Liver (tissue), 9 donors: Measurements from ENCODE around the gene SORCS2. TPM values are rescaled to one million over a fixed set of nuclear protein-coding genes. Genes with fewer than 3 reads are reported as not detected.

Experiments
- DNase-seq: peaks from one replicate; pipeline ENCODE4 v3.0.0-alpha.2; 2017; ENCODE audit warnings: low spot score
- H3K27ac ChIP-seq, 2 donors: one replicate each; pipeline ENCODE4 v1.7.0; 2013; ENCODE audit warnings: inconsistent platforms in 2 of 2, low read length in 2 of 2, control low read depth in 1 of 2, low read depth in 1 of 2, mild to moderate bottlenecking in 1 of 2
- H3K27me3 ChIP-seq, 4 donors: one replicate each; pipeline versions ENCODE4 v1.6.1 to v1.7.0; 2013; ENCODE audit warnings: low read length in 3 of 4, inconsistent platforms in 1 of 4, mild to moderate bottlenecking in 1 of 4, moderate library complexity in 1 of 4; ENCODE audit not compliant: control insufficient read depth in 4 of 4, insufficient read depth in 4 of 4
- H3K36me3 ChIP-seq, 4 donors: one replicate each; pipeline versions ENCODE4 v1.6.1 to v1.7.0; 2013; ENCODE audit warnings: low read length in 3 of 4, mild to moderate bottlenecking in 3 of 4, low read depth in 1 of 4, moderate library complexity in 1 of 4; ENCODE audit not compliant: control insufficient read depth in 4 of 4, insufficient read depth in 3 of 4
- H3K4me1 ChIP-seq, 4 donors: one replicate each; pipeline versions ENCODE4 v1.6.1 to v1.7.0; 2013; ENCODE audit warnings: low read length in 3 of 4, mild to moderate bottlenecking in 3 of 4, moderate library complexity in 1 of 4; ENCODE audit not compliant: control insufficient read depth in 4 of 4, insufficient read depth in 4 of 4
- H3K4me3 ChIP-seq, 3 donors: one replicate each; pipeline versions ENCODE4 v1.6.1 to v1.7.0; 2013; ENCODE audit warnings: low read length in 3 of 3, control low read depth in 1 of 3, low read depth in 1 of 3, mild to moderate bottlenecking in 1 of 3
- H3K9ac ChIP-seq, 2 donors: one replicate each; pipeline ENCODE4 v1.7.0; 2013; ENCODE audit warnings: low read length in 2 of 2, mild to moderate bottlenecking in 2 of 2, moderate library complexity in 2 of 2, control low read depth in 1 of 2, low read depth in 1 of 2
- H3K9me3 ChIP-seq, 4 donors: one replicate each; pipeline versions ENCODE4 v1.6.1 to v1.7.0; 2013; ENCODE audit warnings: low read length in 3 of 4; ENCODE audit not compliant: control insufficient read depth in 4 of 4
- ATF3 ChIP-seq: IDR thresholded peaks from 2 replicates; pipeline ENCODE4 v1.6.1; 2016; ENCODE audit warnings: antibody characterized with exemption
- CTCF ChIP-seq: fragments of 150-350 bp; IDR thresholded peaks from 2 replicates; pipeline ENCODE4 v1.5.1; 2017; ENCODE audit warnings: improper control_type of control experiment, low read depth, low read length; ENCODE audit not compliant: missing input control
- EGR1 ChIP-seq, 2 donors: IDR thresholded peaks; 2 replicates each; pipeline ENCODE4 v1.6.1; 2016 to 2018; ENCODE audit warnings: antibody characterized with exemption in 2 of 2, low read depth in 2 of 2
- FOXA1 ChIP-seq: IDR thresholded peaks from 2 replicates; pipeline ENCODE4 v1.6.1; 2016; ENCODE audit warnings: antibody characterized with exemption
- FOXA2 ChIP-seq: IDR thresholded peaks from 2 replicates; pipeline ENCODE4 v1.6.1; 2016; ENCODE audit warnings: antibody characterized with exemption
- GABPA ChIP-seq, 2 donors: IDR thresholded peaks in 1 of 2; conservative IDR thresholded peaks in 1 of 2; 2 replicates each; pipeline ENCODE4 v1.6.1; 2016; ENCODE audit warnings: antibody characterized with exemption in 2 of 2, mild to moderate bottlenecking in 1 of 2, moderate library complexity in 1 of 2
- HNF4A ChIP-seq, 2 donors: conservative IDR thresholded peaks; 2 replicates each; pipeline ENCODE4 v1.6.1; 2016; ENCODE audit warnings: antibody characterized with exemption in 2 of 2, mild to moderate bottlenecking in 2 of 2
- HNF4G ChIP-seq: IDR thresholded peaks from 2 replicates; pipeline ENCODE4 v1.6.1; 2016; ENCODE audit warnings: antibody characterized with exemption
- JUND ChIP-seq, 2 donors: IDR thresholded peaks; 2 replicates each; pipeline ENCODE4 v1.6.1; 2016; ENCODE audit warnings: antibody characterized with exemption in 2 of 2
- MAX ChIP-seq: IDR thresholded peaks from 2 replicates; pipeline ENCODE4 v1.6.1; 2016; ENCODE audit warnings: antibody characterized with exemption
- NR2F2 ChIP-seq: IDR thresholded peaks from 2 replicates; pipeline ENCODE4 v1.6.1; 2016; ENCODE audit warnings: antibody characterized with exemption
- RAD21 ChIP-seq, 2 donors: IDR thresholded peaks; 2 replicates each; pipeline ENCODE4 v1.6.1; 2016; ENCODE audit warnings: antibody characterized with exemption in 2 of 2, mild to moderate bottlenecking in 2 of 2
- REST ChIP-seq: IDR thresholded peaks from 2 replicates; pipeline ENCODE4 v1.6.1; 2016; ENCODE audit warnings: antibody characterized with exemption, mild to moderate bottlenecking
- RXRA ChIP-seq, 2 donors: IDR thresholded peaks; 2 replicates each; pipeline ENCODE4 v1.6.1; 2017 to 2018; ENCODE audit warnings: antibody characterized with exemption in 2 of 2, mild to moderate bottlenecking in 1 of 2
- SP1 ChIP-seq: IDR thresholded peaks from 2 replicates; pipeline ENCODE4 v1.6.1; 2018; ENCODE audit warnings: antibody characterized with exemption, mild to moderate bottlenecking
- TAF1 ChIP-seq: conservative IDR thresholded peaks from 2 replicates; pipeline ENCODE4 v1.6.1; 2016; ENCODE audit warnings: antibody characterized with exemption, mild to moderate bottlenecking
- YY1 ChIP-seq: IDR thresholded peaks from 2 replicates; pipeline ENCODE4 v1.6.1; 2016; ENCODE audit warnings: antibody characterized with exemption, mild to moderate bottlenecking
- ZBTB33 ChIP-seq: IDR thresholded peaks from 2 replicates; pipeline ENCODE4 v1.6.1; 2016; ENCODE audit warnings: antibody characterized with exemption
- WGBS: extraction: QIAGEN DNeasy Blood & Tissue Kit; methylation state at CpG from one replicate; pipeline ENCODE4 v1.1.7; 2013; 5-methylcytosine and 5-hydroxymethylcytosine counted together
- polyA plus RNA-seq, 2 donors: library from polyadenylated mRNA; stranded (reverse) in 1 of 2; unstranded in 1 of 2; fragments of 200-250 nt in 1 of 2; fragments of >200 nt in 1 of 2; fragmentation: Nextera tagmentation in 1 of 2; extraction: Ambion mirVana in 1 of 2; gene quantifications; one replicate each; pipeline versions ENCODE4 v1.2.1 to v1.2.3, GENCODE V29; 2013 to 2015
- total RNA-seq, 2 donors: library from RNA; depleted of rRNA; stranded (reverse); fragments of >200 nt; gene quantifications; one replicate each; pipeline ENCODE4 v1.2.3, GENCODE V29; 2014
- donor health status: healthy.
- donor health status: healthy.
- donor health status: healthy.
- donor health status: healthy.
- donor health status: healthy.

The SORCS2 gene
- total and polyA plus RNA-seq, 4 donors = 0.10 to 1.4 (median 0.92) TPM

GRCh38 chr4:7759216-7759615 is 566.9 kb downstream of the SORCS2 start:
- DNase-seq = no peak
- H3K9ac ChIP-seq = no peak overlapping the region
- no peak overlapping the region for H3K4me3 ChIP-seq
- H3K9me3 ChIP-seq = no peaks in the 10 kb centered on the region
- no peak overlapping the region for H3K27ac ChIP-seq
- TF ChIP-seq RXRA (IDR thresholded peaks at IDR 0.05) (no peak), FOXA1 (no peak), YY1 (no peak), SP1 (no peak), GABPA (IDR thresholded peaks at IDR 0.05 in 1 of 2, conservative IDR thresholded peaks at IDR 0.05 in 1 of 2) (no peak), ZBTB33 (no peak), HNF4G (no peak), RAD21 (IDR thresholded peaks at IDR 0.05) (no peak), ATF3 (no peak), NR2F2 (no peak), EGR1 (IDR thresholded peaks at IDR 0.05; ENCODE audit: low read depth in 2 of 2) (no peak), CTCF (no peak), TAF1 (no peak), FOXA2 (no peak), JUND (IDR thresholded peaks at IDR 0.05) (no peak), REST (no peak), MAX (no peak)
- no peaks in the 10 kb centered on the region for H3K36me3 ChIP-seq
- 80% methylated on average over 12 of the region's 12 CpGs for WGBS
- no peaks in the 10 kb centered on the region for H3K4me1 ChIP-seq
- H3K27me3 ChIP-seq = no peaks in the 10 kb centered on the region

- Histone ChIP-seq H3K27me3 (no peaks in the 10 kb centered on the region), H3K4me1 (no peaks in the 10 kb centered on the region), H3K4me3 (no peak overlapping the region), H3K27ac (no peak overlapping the region), H3K9ac (no peak overlapping the region), H3K36me3 (no peaks in the 10 kb centered on the region), H3K9me3 (no peaks in the 10 kb centered on the region)
- 89% methylated on average over 7 of the region's 7 CpGs for WGBS
- no peak for DNase-seq
- TF ChIP-seq MAX = no peak
- no peak for TF ChIP-seq GABPA (IDR thresholded peaks at IDR 0.05 in 1 of 2, conservative IDR thresholded peaks at IDR 0.05 in 1 of 2)
- TF ChIP-seq EGR1 (IDR thresholded peaks at IDR 0.05; ENCODE audit: low read depth in 2 of 2) = no peak
- no peak for TF ChIP-seq ZBTB33
- no peak for TF ChIP-seq YY1
- no peak for TF ChIP-seq TAF1
- TF ChIP-seq ATF3 = no peak
- TF ChIP-seq JUND (IDR thresholded peaks at IDR 0.05) = no peak
- no peak for TF ChIP-seq FOXA2
- TF ChIP-seq NR2F2 = no peak
- no peak for TF ChIP-seq CTCF
- TF ChIP-seq RAD21 (IDR thresholded peaks at IDR 0.05) = no peak
- TF ChIP-seq HNF4A (conservative IDR thresholded peaks at IDR 0.05) = no peak
- no peak for TF ChIP-seq FOXA1
- no peak for TF ChIP-seq SP1
Observed at GRCh38 chr4:7759635-7760034, 567.3 kb downstream of the SORCS2 start.
